HEK293 (cell line): Measurements from ENCODE around the gene WSB2.

ENCODE experiments used
- CTCF ChIA-PET: fragments of 350-600 bp; formaldehyde crosslinking; extraction: SDS; loops from one replicate; lab custom pipeline; 2021; ENCODE audit warnings: antibody characterized with exemption; lab: Yijun Ruan, JAX
- POLR2A ChIA-PET: fragments of 300-600 bp; formaldehyde crosslinking; extraction: SDS; loops from one replicate; lab custom pipeline; 2020; ENCODE audit warnings: antibody characterized with exemption, inconsistent platforms; lab: Yijun Ruan, JAX
- H3K27ac ChIP-seq: fragments of 200-500 bp; sonication (Bioruptor generic); 2 replicates; pipeline ENCODE4 v1.5.1; 2014; ENCODE audit warnings: low read depth, low read length, control low read depth, inconsistent platforms; ENCODE audit errors: extremely low read depth
- H3K36me3 ChIP-seq, 2 experiments: fragments of 200-500 bp in 1 of 2; sonication (Bioruptor generic) in 1 of 2; 1 replicate in 1 of 2; 2 replicates in 1 of 2; pipeline ENCODE4 v1.5.1; 2014 to 2017; ENCODE audit warnings: inconsistent platforms in 2 of 2, low read length in 2 of 2; ENCODE audit not compliant: control insufficient read depth in 2 of 2, insufficient read depth in 1 of 2
- H3K4me1 ChIP-seq: fragments of 200-500 bp; sonication (Bioruptor generic); 2 replicates; pipeline ENCODE4 v1.5.1; 2014; ENCODE audit warnings: mild to moderate bottlenecking, low read length, inconsistent platforms; ENCODE audit not compliant: control insufficient read depth, insufficient read depth
- H3K4me3 ChIP-seq: 2 replicates; pipeline ENCODE4 v1.5.1; 2011; ENCODE audit warnings: low read depth, mild to moderate bottlenecking, control low read depth, low read length, moderate library complexity
- H3K9me3 ChIP-seq: fragments of 200-500 bp; sonication (Bioruptor generic); 2 replicates; pipeline ENCODE4 v1.5.1; 2014; ENCODE audit warnings: low read depth, low read length, inconsistent platforms; ENCODE audit not compliant: control insufficient read depth, insufficient read depth
- REPIN1 ChIP-seq: fragments of 450-650 bp; formaldehyde crosslinking; IDR thresholded peaks from 2 replicates; pipeline ENCODE4 v1.5.1; 2017; ENCODE audit warnings: missing biosample characterization, missing genetic modification characterization, low read depth
- ZBTB21 ChIP-seq: fragments of 450-650 bp; formaldehyde crosslinking; IDR thresholded peaks from 2 replicates; pipeline ENCODE4 v1.5.1; 2017; ENCODE audit warnings: missing biosample characterization, missing genetic modification characterization
- ZBTB7A ChIP-seq: fragments of 450-650 bp; formaldehyde crosslinking; IDR thresholded peaks from 2 replicates; pipeline ENCODE4 v1.5.1; 2016; ENCODE audit warnings: low read depth, missing biosample characterization, missing genetic modification characterization
- ZFP41 ChIP-seq: fragments of 450-650 bp; formaldehyde crosslinking; IDR thresholded peaks from 2 replicates; pipeline ENCODE4 v1.5.1; 2016; ENCODE audit warnings: missing biosample characterization, missing genetic modification characterization, borderline replicate concordance
- ZNF112 ChIP-seq: fragments of 450-650 bp; formaldehyde crosslinking; IDR thresholded peaks from 2 replicates; pipeline ENCODE4 v1.5.0; 2017; ENCODE audit warnings: missing biosample characterization, missing genetic modification characterization
- ZNF114 ChIP-seq: fragments of 450-650 bp; formaldehyde crosslinking; IDR thresholded peaks from 2 replicates; pipeline ENCODE4 v1.5.0; 2017; ENCODE audit warnings: missing biosample characterization, missing genetic modification characterization
- ZNF133 ChIP-seq: fragments of 450-650 bp; formaldehyde crosslinking; IDR thresholded peaks from 2 replicates; pipeline ENCODE4 v1.5.1; 2016; ENCODE audit warnings: missing biosample characterization, missing genetic modification characterization
- ZNF148 ChIP-seq: fragments of 450-650 bp; formaldehyde crosslinking; IDR thresholded peaks from 2 replicates; pipeline ENCODE4 v1.5.0; 2017; ENCODE audit warnings: missing biosample characterization, missing genetic modification characterization, borderline replicate concordance
- ZNF239 ChIP-seq: fragments of 450-650 bp; formaldehyde crosslinking; IDR thresholded peaks from 2 replicates; pipeline ENCODE4 v1.5.1; 2016; ENCODE audit warnings: missing biosample characterization, missing genetic modification characterization
- ZNF391 ChIP-seq: fragments of 450-650 bp; formaldehyde crosslinking; IDR thresholded peaks from 2 replicates; pipeline ENCODE4 v1.5.1; 2016; ENCODE audit warnings: low read depth, missing biosample characterization, missing genetic modification characterization, borderline replicate concordance
- ZNF394 ChIP-seq: fragments of 450-650 bp; formaldehyde crosslinking; IDR thresholded peaks from 2 replicates; pipeline ENCODE4 v1.5.1; 2016; ENCODE audit warnings: missing biosample characterization, missing genetic modification characterization, mild to moderate bottlenecking, moderate library complexity, borderline replicate concordance
- ZNF416 ChIP-seq: fragments of 450-650 bp; formaldehyde crosslinking; IDR thresholded peaks from 2 replicates; pipeline ENCODE4 v1.5.1; 2016; ENCODE audit warnings: missing biosample characterization, missing genetic modification characterization
- ZNF426 ChIP-seq: fragments of 450-650 bp; formaldehyde crosslinking; IDR thresholded peaks from 2 replicates; pipeline ENCODE4 v1.5.1; 2017; ENCODE audit warnings: missing biosample characterization, missing genetic modification characterization, mild to moderate bottlenecking, inconsistent platforms, moderate library complexity
- ZNF571 ChIP-seq: fragments of 450-650 bp; formaldehyde crosslinking; IDR thresholded peaks from 2 replicates; pipeline ENCODE4 v1.5.0; 2017; ENCODE audit warnings: missing biosample characterization, missing genetic modification characterization
- ZNF777 ChIP-seq: fragments of 450-650 bp; formaldehyde crosslinking; IDR thresholded peaks from 2 replicates; pipeline ENCODE4 v1.5.1; 2017; ENCODE audit warnings: missing biosample characterization, missing genetic modification characterization, borderline replicate concordance
- ZSCAN23 ChIP-seq: fragments of 450-650 bp; formaldehyde crosslinking; IDR thresholded peaks from 2 replicates; pipeline ENCODE4 v1.5.1; 2016; ENCODE audit warnings: missing biosample characterization, missing genetic modification characterization
- TF ChIP-seq, protein P1 (sequence below): fragments of 450-650 bp; formaldehyde crosslinking; IDR thresholded peaks from 2 replicates; pipeline ENCODE4 v1.5.1; 2017; ENCODE audit warnings: missing biosample characterization, missing genetic modification characterization
- TF ChIP-seq, protein P2 (sequence below): fragments of 450-650 bp; formaldehyde crosslinking; IDR thresholded peaks from 2 replicates; pipeline ENCODE4 v1.5.1; 2016; ENCODE audit warnings: missing biosample characterization, missing genetic modification characterization, borderline replicate concordance
- TF ChIP-seq, protein P3 (sequence below): fragments of 450-650 bp; formaldehyde crosslinking; IDR thresholded peaks from 2 replicates; pipeline ENCODE4 v1.5.1; 2016; ENCODE audit warnings: missing biosample characterization, missing genetic modification characterization

The WSB2 gene

DNA sequence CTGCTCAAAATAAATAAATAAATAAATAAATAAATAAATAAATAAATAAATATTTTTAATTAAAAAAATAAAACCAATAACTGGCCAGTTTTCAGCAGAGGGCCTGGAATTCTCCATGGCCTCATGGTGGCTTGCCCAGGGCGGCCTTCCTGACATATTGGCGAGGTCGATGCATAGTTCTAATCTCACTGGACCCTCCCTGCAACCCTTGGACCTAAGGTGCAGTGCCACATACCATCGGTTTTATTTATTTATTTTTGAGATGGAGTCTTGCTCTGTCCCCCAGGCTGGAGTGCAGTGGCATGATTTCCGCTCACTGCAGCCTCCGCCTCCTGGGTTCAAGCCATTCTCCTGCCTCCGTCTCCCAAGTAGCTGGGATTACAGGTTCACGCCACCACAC, 46.7 kb upstream of the WSB2 start (continued):
- peak; percentile 27; the same call in 1 of the 2 replicates for TF ChIP-seq ZNF394 (tag by site-specific recombination)
- TF ChIP-seq, protein P1, sequence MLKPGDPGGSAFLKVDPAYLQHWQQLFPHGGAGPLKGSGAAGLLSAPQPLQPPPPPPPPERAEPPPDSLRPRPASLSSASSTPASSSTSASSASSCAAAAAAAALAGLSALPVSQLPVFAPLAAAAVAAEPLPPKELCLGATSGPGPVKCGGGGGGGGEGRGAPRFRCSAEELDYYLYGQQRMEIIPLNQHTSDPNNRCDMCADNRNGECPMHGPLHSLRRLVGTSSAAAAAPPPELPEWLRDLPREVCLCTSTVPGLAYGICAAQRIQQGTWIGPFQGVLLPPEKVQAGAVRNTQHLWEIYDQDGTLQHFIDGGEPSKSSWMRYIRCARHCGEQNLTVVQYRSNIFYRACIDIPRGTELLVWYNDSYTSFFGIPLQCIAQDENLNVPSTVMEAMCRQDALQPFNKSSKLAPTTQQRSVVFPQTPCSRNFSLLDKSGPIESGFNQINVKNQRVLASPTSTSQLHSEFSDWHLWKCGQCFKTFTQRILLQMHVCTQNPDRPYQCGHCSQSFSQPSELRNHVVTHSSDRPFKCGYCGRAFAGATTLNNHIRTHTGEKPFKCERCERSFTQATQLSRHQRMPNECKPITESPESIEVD (tag by site-specific recombination): no peak
- TF ChIP-seq ZNF426 (tag by site-specific recombination): peak; percentile 21

DNA sequence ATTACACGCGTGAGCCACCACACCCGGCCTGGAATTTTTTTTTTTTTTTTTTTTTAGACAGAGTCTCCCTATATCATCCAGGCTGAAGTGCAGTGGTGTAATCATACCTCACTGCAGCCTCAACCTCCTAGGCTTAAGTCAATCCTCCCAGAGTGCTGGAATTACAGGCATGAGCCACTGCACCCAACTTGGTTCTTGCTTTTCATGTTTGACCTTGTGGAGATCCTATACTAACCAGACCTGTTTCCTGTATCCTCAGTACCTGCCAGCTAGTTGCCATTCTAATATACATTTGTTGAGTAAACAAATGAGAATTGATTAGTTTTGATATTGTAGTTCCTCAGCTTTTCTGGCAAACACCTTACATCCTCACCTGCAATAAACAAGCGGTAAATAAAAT, 46.0 kb upstream of the WSB2 start:
- H3K27ac ChIP-seq: no peak overlapping the region
- H3K4me3 ChIP-seq: no peak overlapping the region
- peaks cover 5% of the 10 kb centered on the region for H3K4me1 ChIP-seq
- ChIA-PET POLR2A (no interaction called here), CTCF (no interaction called here)
- H3K9me3 ChIP-seq: no peaks in the 10 kb centered on the region
- TF ChIP-seq ZNF239 (tag by site-specific recombination): no peak
- TF ChIP-seq, protein P2, sequence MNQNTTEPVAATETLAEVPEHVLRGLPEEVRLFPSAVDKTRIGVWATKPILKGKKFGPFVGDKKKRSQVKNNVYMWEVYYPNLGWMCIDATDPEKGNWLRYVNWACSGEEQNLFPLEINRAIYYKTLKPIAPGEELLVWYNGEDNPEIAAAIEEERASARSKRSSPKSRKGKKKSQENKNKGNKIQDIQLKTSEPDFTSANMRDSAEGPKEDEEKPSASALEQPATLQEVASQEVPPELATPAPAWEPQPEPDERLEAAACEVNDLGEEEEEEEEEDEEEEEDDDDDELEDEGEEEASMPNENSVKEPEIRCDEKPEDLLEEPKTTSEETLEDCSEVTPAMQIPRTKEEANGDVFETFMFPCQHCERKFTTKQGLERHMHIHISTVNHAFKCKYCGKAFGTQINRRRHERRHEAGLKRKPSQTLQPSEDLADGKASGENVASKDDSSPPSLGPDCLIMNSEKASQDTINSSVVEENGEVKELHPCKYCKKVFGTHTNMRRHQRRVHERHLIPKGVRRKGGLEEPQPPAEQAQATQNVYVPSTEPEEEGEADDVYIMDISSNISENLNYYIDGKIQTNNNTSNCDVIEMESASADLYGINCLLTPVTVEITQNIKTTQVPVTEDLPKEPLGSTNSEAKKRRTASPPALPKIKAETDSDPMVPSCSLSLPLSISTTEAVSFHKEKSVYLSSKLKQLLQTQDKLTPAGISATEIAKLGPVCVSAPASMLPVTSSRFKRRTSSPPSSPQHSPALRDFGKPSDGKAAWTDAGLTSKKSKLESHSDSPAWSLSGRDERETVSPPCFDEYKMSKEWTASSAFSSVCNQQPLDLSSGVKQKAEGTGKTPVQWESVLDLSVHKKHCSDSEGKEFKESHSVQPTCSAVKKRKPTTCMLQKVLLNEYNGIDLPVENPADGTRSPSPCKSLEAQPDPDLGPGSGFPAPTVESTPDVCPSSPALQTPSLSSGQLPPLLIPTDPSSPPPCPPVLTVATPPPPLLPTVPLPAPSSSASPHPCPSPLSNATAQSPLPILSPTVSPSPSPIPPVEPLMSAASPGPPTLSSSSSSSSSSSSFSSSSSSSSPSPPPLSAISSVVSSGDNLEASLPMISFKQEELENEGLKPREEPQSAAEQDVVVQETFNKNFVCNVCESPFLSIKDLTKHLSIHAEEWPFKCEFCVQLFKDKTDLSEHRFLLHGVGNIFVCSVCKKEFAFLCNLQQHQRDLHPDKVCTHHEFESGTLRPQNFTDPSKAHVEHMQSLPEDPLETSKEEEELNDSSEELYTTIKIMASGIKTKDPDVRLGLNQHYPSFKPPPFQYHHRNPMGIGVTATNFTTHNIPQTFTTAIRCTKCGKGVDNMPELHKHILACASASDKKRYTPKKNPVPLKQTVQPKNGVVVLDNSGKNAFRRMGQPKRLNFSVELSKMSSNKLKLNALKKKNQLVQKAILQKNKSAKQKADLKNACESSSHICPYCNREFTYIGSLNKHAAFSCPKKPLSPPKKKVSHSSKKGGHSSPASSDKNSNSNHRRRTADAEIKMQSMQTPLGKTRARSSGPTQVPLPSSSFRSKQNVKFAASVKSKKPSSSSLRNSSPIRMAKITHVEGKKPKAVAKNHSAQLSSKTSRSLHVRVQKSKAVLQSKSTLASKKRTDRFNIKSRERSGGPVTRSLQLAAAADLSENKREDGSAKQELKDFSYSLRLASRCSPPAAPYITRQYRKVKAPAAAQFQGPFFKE (tag by site-specific recombination): no peak
- TF ChIP-seq ZNF133 (tag by site-specific recombination): no peak
- no peak for TF ChIP-seq ZNF148 (tag by site-specific recombination)
- no peak for TF ChIP-seq ZNF114 (tag by site-specific recombination)
- no peak for TF ChIP-seq ZNF777 (tag by site-specific recombination)
- no peak for TF ChIP-seq REPIN1 (tag by site-specific recombination)
- no peak for TF ChIP-seq ZNF394 (tag by site-specific recombination)
- TF ChIP-seq, protein P3, sequence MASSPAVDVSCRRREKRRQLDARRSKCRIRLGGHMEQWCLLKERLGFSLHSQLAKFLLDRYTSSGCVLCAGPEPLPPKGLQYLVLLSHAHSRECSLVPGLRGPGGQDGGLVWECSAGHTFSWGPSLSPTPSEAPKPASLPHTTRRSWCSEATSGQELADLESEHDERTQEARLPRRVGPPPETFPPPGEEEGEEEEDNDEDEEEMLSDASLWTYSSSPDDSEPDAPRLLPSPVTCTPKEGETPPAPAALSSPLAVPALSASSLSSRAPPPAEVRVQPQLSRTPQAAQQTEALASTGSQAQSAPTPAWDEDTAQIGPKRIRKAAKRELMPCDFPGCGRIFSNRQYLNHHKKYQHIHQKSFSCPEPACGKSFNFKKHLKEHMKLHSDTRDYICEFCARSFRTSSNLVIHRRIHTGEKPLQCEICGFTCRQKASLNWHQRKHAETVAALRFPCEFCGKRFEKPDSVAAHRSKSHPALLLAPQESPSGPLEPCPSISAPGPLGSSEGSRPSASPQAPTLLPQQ (tag by site-specific recombination): no peak
- no peak for TF ChIP-seq ZNF112
- no peak for TF ChIP-seq ZNF571
- TF ChIP-seq ZSCAN23 (tag by site-specific recombination): no peak
- no peak for TF ChIP-seq ZBTB7A
- no peak for TF ChIP-seq ZBTB21 (tag by site-specific recombination)
- TF ChIP-seq ZNF391: no peak
- TF ChIP-seq ZNF416 (tag by site-specific recombination): no peak
- no peak for TF ChIP-seq ZFP41 (tag by site-specific recombination)
- TF ChIP-seq, all 188 proteins: peak for 0
- no peaks in the 10 kb centered on the region for H3K36me3 ChIP-seq
